ENCODE data around the gene NPY2R. TPM values are rescaled to one million over a fixed set of nuclear protein-coding genes. Genes with fewer than 3 reads are reported as not detected.

NPY2R gene, protein sequence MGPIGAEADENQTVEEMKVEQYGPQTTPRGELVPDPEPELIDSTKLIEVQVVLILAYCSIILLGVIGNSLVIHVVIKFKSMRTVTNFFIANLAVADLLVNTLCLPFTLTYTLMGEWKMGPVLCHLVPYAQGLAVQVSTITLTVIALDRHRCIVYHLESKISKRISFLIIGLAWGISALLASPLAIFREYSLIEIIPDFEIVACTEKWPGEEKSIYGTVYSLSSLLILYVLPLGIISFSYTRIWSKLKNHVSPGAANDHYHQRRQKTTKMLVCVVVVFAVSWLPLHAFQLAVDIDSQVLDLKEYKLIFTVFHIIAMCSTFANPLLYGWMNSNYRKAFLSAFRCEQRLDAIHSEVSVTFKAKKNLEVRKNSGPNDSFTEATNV
- 1 to 10 TPM in 1 of 2 donors, under 1 TPM in 1; 0.42 to 1.2 TPM for total RNA-seq

DNA sequence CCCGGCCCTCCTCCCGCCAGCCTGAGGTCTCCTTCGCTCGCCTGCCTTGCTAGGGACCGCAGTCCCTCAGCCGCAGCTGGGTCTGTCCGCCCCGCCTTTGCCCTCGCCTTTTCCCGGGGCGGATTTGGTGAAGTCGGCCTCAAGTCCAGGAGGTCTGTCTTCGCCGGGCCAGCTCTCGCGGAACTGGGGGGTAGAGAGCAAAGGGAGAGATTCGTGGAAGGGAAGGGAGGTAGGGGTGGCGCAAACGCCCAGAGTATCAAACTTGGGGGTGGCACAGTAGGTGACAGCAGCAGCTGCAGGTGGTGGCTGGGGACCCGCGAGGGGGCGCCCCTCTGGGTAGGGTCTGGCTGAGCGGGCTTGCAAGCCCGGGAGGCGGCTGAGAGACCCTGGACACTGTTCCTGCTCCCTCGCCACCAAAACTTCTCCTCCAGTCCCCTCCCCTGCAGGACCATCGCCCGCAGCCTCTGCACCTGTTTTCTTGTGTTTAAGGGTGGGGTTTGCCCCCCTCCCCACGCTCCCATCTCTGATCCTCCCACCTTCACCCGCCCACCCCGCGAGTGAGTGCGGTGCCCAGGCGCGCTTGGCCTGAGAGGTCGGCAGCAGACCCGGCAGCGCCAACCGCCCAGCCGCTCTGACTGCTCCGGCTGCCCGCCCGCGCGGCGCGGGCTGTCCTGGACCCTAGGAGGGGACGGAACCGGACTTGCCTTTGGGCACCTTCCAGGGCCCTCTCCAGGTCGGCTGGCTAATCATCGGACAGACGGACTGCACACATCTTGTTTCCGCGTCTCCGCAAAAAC, at the start of gene NPY2R:
NPY2R (plus strand) TSS at position 379 of the 797 bp plus-strand sequence. CDS start 5,304 bp downstream, outside the sequence.
- DNase-seq: no peak
- intact Hi-C loops (cut with DNase I): no loop called here
- H3K36me3 ChIP-seq: no peaks in the 10 kb centered on the region
- no peak within 1 kb of the TSS for H3K27ac ChIP-seq
- no peaks in the 10 kb centered on the region for H3K9me3 ChIP-seq
- peak within 1 kb of the TSS; percentile 19 for H3K4me3 ChIP-seq
- H3K4me1 ChIP-seq: no peaks in the 10 kb centered on the region
- peaks cover 26% of the 10 kb centered on the region for H3K27me3 ChIP-seq
- TF ChIP-seq, protein P1, sequence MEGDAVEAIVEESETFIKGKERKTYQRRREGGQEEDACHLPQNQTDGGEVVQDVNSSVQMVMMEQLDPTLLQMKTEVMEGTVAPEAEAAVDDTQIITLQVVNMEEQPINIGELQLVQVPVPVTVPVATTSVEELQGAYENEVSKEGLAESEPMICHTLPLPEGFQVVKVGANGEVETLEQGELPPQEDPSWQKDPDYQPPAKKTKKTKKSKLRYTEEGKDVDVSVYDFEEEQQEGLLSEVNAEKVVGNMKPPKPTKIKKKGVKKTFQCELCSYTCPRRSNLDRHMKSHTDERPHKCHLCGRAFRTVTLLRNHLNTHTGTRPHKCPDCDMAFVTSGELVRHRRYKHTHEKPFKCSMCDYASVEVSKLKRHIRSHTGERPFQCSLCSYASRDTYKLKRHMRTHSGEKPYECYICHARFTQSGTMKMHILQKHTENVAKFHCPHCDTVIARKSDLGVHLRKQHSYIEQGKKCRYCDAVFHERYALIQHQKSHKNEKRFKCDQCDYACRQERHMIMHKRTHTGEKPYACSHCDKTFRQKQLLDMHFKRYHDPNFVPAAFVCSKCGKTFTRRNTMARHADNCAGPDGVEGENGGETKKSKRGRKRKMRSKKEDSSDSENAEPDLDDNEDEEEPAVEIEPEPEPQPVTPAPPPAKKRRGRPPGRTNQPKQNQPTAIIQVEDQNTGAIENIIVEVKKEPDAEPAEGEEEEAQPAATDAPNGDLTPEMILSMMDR (IDR thresholded peaks at IDR 0.05): no peak
- H3K9ac ChIP-seq (ENCODE audit: low read depth in 2 of 2, low read length in 2 of 2): no peak within 1 kb of the TSS

DNA sequence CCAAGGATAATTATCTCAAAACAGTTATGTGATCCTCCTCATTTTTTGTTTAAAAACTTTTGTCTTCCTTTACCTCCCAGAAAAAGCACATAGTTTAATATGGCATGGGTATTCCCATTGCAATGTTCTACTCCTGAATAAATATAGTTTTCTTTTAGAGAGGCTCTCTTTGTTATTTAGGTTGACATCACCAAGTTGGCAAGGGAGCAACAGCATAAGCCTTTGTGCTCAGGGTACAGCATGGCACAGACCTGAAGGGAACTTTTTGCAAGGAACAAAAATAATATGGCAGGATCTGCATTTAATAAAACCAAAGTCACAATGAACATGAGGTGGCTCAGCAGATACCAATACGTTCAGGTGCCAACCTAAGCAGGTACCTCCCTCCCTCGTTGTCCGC, 47.1 kb upstream of the NPY2R start:
- Histone ChIP-seq H3K9ac (ENCODE audit: low read depth in 2 of 2, low read length in 2 of 2) (no peak overlapping the region), H3K4me1 (no peaks in the 10 kb centered on the region), H3K27me3 (no peaks in the 10 kb centered on the region), H3K4me3 (no peak overlapping the region), H3K9me3 (no peaks in the 10 kb centered on the region), H3K27ac (no peak overlapping the region), H3K36me3 (no peaks in the 10 kb centered on the region)
- TF ChIP-seq, protein P1 (IDR thresholded peaks at IDR 0.05): no peak
- DNase-seq: no peak
- intact Hi-C loops (cut with DNase I): no loop called here

DNA sequence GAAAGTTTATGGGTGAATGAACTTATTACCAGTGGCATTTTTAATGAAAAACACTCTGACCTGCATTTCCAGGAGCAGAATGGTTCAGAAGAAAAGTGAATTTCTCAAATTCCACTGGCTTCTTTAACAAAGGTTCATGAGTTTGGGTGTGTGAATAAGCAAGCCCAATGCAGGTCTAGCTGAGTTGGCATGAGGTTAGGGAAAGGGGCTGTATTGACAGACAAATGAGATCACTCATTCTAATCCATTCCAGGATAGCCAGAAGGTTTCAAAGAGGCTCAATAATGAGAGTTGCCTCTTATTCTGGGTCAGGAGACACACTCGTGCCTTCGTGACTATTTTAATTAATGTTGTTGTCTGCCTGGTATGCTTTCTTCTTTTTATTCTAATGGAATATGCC, 43.7 kb upstream of the NPY2R start:
- no peak for DNase-seq
- Histone ChIP-seq H3K9ac (ENCODE audit: low read depth in 2 of 2, low read length in 2 of 2) (no peak overlapping the region), H3K27me3 (no peaks in the 10 kb centered on the region), H3K9me3 (no peaks in the 10 kb centered on the region), H3K4me3 (no peak overlapping the region), H3K36me3 (no peaks in the 10 kb centered on the region), H3K27ac (no peak overlapping the region), H3K4me1 (no peaks in the 10 kb centered on the region)
- TF ChIP-seq, protein P1 (IDR thresholded peaks at IDR 0.05): no peak
- intact Hi-C loops (cut with DNase I): loop anchor here (5.0 kb wide), 1 partner anchor 137 kb away; no protein-coding TSS in a partner anchor

DNA sequence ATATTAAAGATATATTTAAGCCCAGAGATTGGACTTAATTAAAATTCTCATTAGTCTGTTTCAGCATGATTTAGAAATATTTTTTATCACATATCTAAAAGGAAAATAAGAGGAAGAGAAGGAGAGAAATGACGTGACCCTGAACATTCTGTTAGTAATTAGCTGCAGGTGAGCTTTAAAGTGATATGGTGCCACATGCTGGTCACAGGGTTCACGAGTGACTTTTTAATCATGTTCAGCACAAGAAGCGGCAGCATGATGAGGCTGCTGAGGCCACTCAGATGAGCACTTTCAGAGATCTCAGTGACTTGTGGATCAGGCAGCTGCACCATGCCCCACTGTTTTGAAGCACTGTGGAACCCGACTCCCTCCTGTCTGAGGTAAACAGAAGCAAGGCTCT, 37.9 kb upstream of the NPY2R start:
- Histone ChIP-seq H3K9ac (ENCODE audit: low read depth in 2 of 2, low read length in 2 of 2) (no peak overlapping the region), H3K4me1 (no peaks in the 10 kb centered on the region), H3K9me3 (no peaks in the 10 kb centered on the region), H3K27ac (no peak overlapping the region), H3K4me3 (no peak overlapping the region), H3K27me3 (no peaks in the 10 kb centered on the region), H3K36me3 (no peaks in the 10 kb centered on the region)
- TF ChIP-seq, protein P1 (IDR thresholded peaks at IDR 0.05): no peak
- no peak for DNase-seq
- intact Hi-C loops (cut with DNase I): no loop called here

DNA sequence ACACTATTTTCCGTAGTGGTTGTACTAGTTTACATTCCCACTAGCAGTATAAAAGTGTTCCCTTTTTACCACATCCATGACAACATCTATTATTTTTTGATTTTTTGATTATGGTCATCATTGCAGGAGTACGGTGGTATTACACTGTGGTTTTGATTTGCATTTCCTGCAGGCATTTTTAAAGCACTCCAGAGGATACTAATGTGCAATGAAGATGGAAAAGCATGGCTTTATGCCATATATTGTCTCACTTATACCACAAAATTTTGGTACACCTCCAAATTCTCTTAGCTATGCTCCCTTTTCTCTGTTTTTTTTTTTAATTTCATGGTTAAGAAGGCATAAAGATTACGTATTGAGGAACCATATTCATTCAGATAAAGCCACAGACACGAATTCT, 35.1 kb upstream of the NPY2R start:
- Histone ChIP-seq H3K9me3 (no peaks in the 10 kb centered on the region), H3K9ac (ENCODE audit: low read depth in 2 of 2, low read length in 2 of 2) (no peak overlapping the region), H3K4me3 (no peak overlapping the region), H3K27me3 (no peaks in the 10 kb centered on the region), H3K4me1 (no peaks in the 10 kb centered on the region), H3K27ac (no peak overlapping the region), H3K36me3 (no peaks in the 10 kb centered on the region)
- TF ChIP-seq, protein P1 (IDR thresholded peaks at IDR 0.05): no peak
- DNase-seq: no peak
- intact Hi-C loops (cut with DNase I): no loop called here

All from colonic mucosa (tissue), 4 donors.